ENCODE data around the gene PYGL. TPM values are rescaled to one million over a fixed set of nuclear protein-coding genes. Genes with fewer than 3 reads are reported as not detected.

The PYGL gene
- total RNA-seq, 1 experiment from 2014 or later = 199 TPM

- peak; percentile 89 for DNase-seq (ENCODE audit: low read depth, low spot score)
- in situ Hi-C loops (cut with HindIII; ENCODE audit: low pct_unique_long_range_greater_than_20kb, low sequenced_read_pairs) = no loop called here
These were observed 83.7 kb downstream of the PYGL start for GRCh38 chr14:50860478-50861086.

- DNase-seq (ENCODE audit: low read depth, low spot score) = no peak
- in situ Hi-C loops (cut with HindIII; ENCODE audit: low pct_unique_long_range_greater_than_20kb, low sequenced_read_pairs) = no loop called here
These were observed 85.0 kb downstream of the PYGL start for GRCh38 chr14:50859296-50859624.

GRCh38 chr14:50856660-50857059 is 87.6 kb downstream of the PYGL start:
- no peak for DNase-seq (ENCODE audit: low read depth, low spot score)
- in situ Hi-C loops (cut with HindIII; ENCODE audit: low pct_unique_long_range_greater_than_20kb, low sequenced_read_pairs) = no loop called here

- peak; percentile 34 for DNase-seq (ENCODE audit: low read depth, low spot score)
- in situ Hi-C loops (cut with HindIII; ENCODE audit: low pct_unique_long_range_greater_than_20kb, low sequenced_read_pairs) = no loop called here
These were observed 88.7 kb downstream of the PYGL start for GRCh38 chr14:50855558-50855957.

Other genes starting within 250 kb of the PYGL start
- 86.1 and 91.1 TPM in 2 replicates for gene NIN, start 113.3 kb downstream of the PYGL start, total RNA-seq (2014; rRNA removed; shearing (Covaris generic))
- gene ABHD12B, start 72.4 kb downstream of the PYGL start, total RNA-seq (2014; rRNA removed; shearing (Covaris generic)) = not detected in 2 replicates
- gene TRIM9, start 150.6 kb upstream of the PYGL start, total RNA-seq (2014; rRNA removed; shearing (Covaris generic)) = 7.7 and 8.7 TPM in 2 replicates

Data from SK-MEL-5 (cell line).